OCI-LY3 (cell line): Measurements from ENCODE around the gene GJC3.
"Not testable (repeated sequence)": the region's sequence is repeated elsewhere in the genome, so short reads cannot be mapped to it uniquely, and the experiment has no call there.

Experiments
- EZH2phosphoT487 ChIP-seq: fragments of 200-600 bp; shearing (Covaris generic); IDR thresholded peaks from 2 replicates; pipeline ENCODE4 v1.6.1; 2018; ENCODE audit warnings: antibody characterized with exemption, mixed run types, low read depth
- TF ChIP-seq, protein P1 (sequence below): fragments of 200-600, 300-600 bp; sonication (generic); IDR thresholded peaks from 2 replicates; pipeline ENCODE4 v1.5.1; 2014; ENCODE audit warnings: antibody characterized with exemption, low read length, low read depth

DNA sequence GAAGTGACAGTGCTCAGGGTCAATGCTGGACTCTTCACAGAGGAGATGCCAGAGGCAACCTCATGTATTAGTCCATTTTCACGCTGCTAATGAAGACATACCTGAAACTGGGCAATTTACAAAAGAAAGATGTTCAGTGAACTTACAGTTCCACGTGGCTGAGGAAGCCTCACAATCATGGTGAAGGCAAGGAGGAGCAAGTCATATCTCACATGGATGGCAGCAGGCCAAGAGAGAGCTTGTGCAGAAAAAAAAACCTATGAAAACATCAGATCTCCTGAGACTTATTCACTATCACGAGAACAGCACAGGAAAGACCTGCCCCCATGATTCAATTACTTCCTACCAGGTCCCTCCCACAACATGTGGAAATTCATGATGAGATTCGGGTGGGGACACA, 5.6 kb upstream of the GJC3 start:
- TF ChIP-seq, protein P1, sequence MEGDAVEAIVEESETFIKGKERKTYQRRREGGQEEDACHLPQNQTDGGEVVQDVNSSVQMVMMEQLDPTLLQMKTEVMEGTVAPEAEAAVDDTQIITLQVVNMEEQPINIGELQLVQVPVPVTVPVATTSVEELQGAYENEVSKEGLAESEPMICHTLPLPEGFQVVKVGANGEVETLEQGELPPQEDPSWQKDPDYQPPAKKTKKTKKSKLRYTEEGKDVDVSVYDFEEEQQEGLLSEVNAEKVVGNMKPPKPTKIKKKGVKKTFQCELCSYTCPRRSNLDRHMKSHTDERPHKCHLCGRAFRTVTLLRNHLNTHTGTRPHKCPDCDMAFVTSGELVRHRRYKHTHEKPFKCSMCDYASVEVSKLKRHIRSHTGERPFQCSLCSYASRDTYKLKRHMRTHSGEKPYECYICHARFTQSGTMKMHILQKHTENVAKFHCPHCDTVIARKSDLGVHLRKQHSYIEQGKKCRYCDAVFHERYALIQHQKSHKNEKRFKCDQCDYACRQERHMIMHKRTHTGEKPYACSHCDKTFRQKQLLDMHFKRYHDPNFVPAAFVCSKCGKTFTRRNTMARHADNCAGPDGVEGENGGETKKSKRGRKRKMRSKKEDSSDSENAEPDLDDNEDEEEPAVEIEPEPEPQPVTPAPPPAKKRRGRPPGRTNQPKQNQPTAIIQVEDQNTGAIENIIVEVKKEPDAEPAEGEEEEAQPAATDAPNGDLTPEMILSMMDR: not testable (repeated sequence)
- TF ChIP-seq EZH2phosphoT487: not testable (repeated sequence)
